GM19043 (cell line): ENCODE measurements around the gene RPL29.

Experiments
- ATAC-seq: cut with Tn5 transposase; IDR thresholded peaks from one replicate; pipeline ENCODE4 v1.9.1; 2021; ENCODE audit warnings: low read depth; ENCODE audit not compliant: unreplicated experiment

The RPL29 gene

DNA sequence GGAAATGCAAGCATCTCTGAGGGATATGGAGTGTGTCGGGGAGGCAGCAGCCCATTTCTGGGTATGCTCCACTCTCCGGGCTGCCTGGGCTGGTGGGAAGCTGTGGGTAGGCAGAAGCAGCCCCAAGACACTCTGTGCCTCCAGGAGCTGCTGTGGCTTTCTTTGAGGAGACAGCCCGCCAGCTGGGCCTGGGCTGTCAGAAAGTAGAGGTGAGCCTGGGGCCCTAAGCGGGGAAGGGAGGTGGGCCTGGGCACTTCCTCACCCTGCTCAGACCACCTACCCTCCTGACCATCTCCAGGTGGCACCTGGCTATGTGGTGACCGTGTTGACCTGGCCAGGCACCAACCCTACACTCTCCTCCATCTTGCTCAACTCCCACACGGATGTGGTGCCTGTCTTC is 10.6 kb downstream of the RPL29 start:
- ATAC-seq: no peak

DNA sequence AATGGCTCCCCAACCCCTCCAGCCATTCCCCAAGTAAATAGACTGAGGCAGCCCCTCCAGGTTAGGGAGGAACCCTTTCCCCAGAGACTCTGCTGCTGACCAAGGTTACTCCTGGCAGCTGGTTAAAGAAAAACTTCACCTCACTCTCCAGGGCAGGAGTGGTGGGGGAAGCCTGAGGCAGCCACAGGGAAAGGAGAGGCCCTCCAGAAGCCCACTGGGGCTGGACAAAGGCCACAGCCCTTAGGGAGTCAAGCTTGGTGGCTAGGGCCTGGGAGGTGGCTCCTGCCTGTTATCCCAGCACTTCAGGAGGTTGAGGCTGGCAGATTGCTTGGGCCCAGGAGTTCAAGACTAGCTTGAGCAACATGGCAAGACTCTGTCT is 11.4 kb downstream of the RPL29 start:
- no peak for ATAC-seq

DNA sequence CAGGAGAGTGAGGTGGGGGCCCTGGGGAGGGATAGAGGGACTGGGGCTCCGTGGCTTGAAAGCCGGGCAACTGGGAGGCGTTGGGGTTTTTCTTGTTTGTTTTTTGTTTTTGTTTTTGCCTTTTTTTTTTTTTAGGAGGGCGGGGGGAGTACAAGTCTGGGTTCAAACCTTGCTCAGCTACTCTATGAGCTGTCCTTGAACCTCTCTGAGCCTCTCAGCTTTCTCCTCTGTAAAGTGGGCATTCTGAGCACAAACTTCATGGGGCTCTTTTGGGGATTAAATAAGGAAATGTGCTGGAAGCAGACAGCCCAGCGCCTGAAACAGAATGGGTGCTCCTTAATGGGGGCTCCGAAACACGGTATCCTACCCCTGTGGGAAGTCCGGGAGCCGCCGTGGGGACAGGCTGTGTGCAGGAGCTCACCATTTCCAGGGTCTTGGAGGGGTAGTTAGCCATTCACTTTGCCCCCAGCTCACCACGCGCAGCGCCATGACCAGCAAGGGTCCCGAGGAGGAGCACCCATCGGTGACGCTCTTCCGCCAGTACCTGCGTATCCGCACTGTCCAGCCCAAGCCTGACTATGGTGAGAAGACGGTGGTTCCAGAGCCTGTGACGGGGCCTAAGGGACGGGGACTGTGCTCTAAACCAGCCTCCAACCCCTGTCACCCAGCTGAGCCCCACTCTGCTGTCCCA is 12.0 kb downstream of the RPL29 start:
- no peak for ATAC-seq

DNA sequence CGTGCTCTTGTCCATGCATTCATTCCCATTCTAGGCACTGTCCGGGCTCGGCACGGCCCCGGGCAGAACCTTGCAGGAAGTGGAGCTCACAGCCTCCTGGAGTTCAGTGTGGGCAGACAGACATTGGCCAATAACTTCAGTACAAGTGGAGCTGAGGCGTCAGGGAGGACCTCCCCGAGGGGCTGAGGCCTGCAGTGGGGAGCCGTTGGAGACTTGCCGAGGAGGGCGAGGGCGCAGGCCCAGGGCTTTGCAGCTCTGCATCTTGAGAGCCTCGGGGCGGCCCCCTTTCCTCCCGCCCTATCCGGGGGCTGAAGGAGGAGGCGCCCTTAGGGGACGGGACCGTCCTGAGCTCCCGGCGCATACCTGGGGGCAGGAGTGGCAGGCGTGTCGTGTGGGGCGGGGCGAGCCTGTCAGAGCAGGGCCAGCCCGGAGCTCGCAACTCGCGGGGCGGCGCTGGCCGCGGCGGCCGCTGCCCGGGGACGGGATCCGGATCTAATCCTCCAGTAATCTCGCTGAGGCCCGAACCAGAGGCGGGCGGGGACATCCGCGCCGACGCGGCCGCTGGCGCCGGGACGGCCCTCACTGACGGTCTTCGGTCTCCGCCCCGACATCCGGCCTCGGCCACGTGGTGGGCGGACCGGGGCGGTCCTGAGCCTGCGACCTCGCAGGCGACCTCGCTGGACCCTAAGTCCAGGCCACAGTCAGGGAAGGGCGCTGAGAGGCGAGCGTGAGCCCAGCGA is 12.7 kb downstream of the RPL29 start, which contains the start of gene ACY1:
Gene ACY1 (plus strand): TSS at position 698 of the 740 bp plus-strand sequence. CDS start 530 bp downstream, outside the sequence.
- ATAC-seq: peak; percentile 70

DNA sequence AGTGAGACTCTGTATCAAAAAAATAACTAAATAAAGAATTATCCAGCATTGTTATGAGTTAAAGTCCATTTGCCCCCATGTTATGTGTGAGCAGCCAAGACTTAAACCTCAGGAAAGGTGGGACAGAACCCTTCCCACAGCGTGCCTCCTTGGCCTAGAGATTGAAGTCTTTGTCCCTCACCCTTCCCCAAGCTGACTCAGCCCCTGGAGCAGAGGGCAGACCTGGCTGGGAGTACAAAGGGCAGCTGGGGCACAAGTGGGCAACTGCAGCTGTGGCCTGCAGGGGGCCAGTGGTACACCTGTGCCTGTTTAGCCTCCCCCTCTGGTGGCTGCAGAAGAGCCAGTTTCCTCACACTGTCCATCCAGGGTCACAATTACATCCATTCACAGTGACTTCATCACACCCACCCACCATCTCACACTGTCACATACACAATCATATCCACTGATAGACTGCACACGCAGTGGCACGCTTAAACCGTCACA is 13.3 kb downstream of the RPL29 start:
- ATAC-seq: peak; percentile 43

DNA sequence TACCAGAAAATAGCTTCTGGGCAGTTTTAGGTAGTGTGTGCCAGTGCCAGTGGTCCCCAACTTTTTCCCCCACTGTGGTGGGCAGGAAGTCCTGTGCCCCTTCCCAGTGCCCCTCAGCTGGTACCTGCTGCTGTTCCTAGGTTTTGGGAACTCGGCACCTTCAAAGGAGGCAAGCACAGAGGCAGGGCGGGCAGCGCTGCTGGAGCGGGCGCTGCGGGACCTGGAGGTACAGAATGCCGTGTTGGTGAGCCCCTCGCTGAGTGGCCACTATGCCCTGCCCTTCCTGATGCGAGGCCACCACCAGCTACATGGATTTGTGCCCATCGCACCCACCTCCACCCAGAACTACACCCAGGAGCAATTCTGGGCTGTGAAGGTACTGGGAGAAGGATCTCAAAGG is 15.4 kb downstream of the RPL29 start:
- ATAC-seq: no peak

DNA sequence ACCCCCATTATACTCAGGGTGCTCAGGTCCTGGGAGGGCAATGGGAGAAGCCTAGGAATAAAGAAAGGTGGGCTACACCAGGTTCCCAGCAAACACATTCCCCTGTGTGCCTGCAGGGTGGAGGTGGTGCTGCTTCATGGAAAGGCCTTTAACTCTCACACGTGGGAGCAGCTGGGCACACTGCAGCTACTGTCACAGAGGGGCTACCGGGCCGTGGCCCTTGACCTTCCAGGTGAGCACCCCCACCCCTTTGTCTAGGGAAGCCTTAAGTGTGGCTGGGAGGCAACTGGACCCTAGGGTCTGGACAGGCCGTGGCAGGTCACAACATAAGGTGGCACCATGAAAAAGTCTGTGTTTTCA is 17.6 kb downstream of the RPL29 start:
- no peak for ATAC-seq

DNA sequence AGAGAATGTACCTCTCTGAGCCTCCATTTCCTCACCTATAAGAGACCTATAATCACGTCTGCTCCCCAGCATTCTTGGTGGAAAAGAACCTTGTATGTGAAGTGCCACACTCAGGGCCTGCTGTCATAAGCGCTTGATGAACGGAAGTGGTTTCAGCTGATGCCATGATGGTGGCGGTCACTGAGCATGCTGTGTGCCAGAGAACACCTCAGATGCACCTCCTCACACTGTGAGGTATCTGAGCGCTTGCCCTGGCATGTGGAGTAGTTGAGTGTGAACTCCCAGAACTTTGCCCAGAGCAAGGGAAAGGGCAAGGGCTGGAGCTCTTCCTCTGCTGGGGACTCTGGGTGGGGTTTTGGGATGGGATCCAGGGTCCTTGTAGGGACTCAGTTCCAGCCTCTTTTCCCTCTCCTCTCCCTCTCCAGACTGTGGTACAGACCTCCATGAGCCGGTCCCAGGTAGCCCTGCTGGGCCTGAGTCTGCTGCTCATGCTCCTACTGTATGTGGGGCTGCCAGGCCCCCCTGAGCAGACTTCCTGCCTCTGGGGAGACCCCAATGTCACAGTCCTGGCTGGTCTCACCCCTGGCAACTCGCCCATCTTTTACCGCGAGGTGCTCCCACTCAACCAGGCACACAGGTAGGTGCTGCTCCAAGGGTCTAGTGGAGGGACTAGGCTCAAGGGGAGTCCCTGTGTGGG is 18.1 kb downstream of the RPL29 start:
- no peak for ATAC-seq

DNA sequence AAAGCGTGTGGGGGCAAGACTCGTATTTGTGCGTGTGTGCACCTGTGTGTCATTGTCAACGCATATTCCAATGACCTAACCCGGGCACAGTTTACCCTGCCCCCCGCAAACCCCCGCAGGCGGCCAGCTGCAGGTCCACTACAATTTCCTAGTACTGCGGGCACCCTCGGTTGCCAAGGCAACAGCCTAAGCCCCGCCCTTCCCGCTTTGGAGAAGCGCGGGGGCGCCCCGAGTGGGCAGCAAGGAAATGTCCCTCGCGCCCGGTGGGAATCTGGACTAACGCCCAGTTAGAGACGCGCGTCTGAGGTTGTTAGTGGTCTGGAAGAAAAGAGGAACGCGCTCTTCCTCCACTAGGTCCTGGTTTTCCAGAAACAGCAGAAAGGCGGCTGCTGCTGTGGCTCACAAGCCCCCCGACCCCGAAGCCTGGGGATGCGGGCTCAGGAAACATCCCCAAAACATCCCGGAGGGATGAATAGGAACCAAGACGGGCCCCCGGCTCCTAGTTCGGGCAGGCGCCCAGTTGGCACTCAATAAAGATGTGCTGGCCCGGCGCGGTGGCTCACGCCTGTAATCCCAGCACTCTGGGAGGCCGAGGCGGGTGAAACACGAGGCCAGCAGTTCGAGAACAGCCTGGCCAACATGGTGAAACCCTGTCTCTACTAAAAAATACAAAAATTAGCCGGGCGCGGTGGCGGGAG is 19.7 kb downstream of the RPL29 start:
- ATAC-seq: no peak

DNA sequence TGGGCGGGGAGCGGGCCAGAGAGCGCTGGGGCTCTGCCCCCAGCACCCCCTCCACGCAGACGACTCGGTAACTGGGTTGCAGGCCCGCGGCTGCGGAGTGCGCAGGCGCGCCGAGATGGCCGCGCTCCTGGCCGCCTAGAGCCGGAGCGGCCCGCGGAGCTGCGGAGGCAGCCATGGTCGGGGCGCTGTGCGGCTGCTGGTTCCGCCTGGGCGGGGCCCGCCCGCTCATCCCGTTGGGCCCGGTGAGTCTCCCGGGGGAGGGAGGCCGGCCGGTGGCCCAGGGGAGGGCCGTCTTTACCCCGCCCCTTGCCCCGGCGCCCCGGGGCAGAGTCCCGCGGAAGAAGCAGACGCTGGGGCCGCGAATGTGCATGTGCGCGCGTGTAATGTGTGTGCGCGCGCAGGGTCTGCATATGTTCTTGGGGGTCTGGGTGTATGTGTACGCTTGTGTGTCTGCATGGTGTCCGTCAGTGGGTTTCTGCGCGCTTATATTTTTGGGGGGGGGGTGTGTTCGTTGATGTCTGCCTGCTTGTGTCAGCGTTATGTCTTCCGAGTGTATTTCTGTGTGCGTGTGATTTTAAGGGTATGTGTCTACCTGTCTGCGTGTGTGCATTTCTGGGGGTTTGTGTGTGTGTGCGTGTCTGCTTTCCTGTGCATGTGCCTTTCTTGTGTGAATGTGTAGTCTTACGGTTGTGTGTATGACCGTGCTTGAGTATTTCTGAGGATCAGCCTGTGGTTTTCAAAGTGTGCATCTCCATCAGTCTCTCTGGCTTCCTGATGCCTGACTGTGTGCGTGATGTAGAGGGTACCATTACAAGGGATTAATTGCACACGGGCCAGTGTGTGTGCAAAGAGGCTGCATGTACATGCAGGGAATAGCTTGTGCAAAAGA is 20.5 kb downstream of the RPL29 start, which contains the start of gene ABHD14A:
Gene ABHD14A (plus strand): TSS at position 102 of the 889 bp plus-strand sequence. CDS start 72 bp downstream, at position 174.
- peak; percentile 48 for ATAC-seq

DNA sequence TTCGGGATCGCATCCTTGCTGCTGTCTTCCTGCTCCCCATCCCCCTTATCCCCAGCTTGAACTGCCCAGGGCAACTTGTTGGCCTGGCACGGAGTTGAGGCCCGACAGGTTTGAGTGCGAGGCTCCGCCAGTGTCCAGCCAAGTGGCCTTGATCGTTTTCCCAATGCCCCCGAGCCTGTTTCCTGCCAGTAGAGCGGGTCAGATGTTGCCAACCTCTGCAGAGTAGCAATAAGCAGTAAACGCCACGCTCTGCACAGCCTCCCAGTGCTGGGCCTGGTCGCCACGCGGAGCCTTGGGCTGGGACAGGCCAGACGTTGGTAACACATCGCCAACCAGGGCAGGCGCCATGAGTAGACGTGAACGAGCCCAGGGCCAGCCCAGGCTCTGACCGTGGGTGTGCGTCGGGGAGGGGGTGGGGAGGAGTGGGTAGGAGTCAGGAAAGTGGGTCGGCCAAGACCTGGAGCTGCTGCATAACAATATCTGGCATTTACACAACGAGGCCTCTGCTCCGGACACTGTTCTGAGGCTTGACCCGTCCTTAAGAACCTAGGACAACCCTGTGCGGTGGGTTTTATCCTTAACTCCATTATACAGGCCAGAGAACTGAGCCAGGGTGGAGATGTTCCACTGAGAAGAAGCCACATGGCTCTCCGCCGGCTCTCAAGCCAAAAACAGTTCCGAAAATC is 21.3 kb downstream of the RPL29 start:
- ATAC-seq: no peak

DNA sequence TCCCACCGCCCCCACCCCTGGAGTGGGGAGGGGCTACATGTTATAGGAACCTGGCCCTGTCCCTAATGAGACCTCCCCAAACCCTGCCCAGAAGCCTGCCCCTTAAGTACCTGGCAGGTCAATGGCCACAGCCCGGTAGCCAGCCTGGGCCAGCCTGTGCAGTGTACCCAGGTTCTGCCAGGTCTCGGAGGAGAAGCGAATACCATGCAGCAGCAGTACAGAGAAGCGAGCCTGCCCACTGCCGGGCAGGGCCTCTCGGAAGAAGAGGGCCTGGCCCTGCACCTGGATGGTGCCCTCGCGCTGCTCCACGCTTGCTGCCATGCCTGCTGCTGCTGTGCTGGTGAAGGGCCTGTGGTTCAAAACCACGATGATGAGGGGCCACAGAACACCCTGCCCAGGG is 24.3 kb downstream of the RPL29 start:
- ATAC-seq: no peak

DNA sequence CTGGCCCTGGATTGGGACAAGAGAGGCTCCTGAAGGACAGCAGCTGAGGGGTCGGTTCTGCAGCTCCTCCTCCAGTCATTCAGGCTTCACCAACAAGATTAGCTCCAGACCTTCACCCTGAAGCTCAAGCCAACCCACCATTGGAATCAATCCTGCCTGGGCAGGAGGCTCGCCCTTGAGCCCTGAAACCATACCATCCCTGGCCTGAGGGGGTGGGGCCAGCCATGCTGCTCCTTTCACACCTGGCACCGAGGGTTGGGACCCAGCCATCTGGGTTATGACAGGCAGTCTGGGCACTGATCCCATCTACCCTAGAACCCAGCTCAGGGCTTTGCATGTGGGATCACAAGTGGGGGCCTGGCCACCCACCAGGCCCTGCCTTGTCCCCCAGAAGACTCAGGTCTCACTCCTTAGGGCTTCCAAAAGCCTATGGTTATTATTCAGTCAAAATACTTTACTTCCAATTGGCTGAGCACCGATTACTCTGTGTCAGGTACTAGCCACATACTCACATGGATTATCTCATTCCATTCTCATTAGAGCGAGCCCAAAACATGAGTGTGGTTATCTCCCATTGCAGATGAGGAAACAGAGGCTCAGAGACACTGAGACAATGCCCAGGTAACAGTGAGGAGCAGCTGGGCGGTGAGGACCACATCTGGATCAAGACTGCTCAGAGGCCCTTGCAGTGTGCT is 24.9 kb downstream of the RPL29 start:
- ATAC-seq: no peak

DNA sequence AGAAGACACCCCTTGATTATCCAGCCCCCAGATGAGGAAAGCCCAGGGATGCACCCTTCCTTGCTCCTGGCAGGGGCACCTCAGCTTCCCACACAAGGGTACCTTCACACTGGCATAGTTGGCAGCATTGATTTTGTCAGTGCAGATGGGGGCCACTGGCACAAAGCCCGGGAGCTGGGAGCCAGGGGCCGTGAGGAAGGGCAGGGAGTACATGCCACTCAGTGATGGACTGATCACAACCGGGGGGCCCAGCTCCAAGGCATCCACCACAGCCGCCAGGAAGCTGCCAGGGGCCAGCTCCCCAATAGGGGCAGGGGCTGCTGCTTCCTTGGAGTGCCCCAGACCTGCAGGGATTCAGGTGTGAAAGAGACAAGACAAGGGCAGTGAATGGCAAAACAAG is 25.9 kb downstream of the RPL29 start:
- no peak for ATAC-seq

DNA sequence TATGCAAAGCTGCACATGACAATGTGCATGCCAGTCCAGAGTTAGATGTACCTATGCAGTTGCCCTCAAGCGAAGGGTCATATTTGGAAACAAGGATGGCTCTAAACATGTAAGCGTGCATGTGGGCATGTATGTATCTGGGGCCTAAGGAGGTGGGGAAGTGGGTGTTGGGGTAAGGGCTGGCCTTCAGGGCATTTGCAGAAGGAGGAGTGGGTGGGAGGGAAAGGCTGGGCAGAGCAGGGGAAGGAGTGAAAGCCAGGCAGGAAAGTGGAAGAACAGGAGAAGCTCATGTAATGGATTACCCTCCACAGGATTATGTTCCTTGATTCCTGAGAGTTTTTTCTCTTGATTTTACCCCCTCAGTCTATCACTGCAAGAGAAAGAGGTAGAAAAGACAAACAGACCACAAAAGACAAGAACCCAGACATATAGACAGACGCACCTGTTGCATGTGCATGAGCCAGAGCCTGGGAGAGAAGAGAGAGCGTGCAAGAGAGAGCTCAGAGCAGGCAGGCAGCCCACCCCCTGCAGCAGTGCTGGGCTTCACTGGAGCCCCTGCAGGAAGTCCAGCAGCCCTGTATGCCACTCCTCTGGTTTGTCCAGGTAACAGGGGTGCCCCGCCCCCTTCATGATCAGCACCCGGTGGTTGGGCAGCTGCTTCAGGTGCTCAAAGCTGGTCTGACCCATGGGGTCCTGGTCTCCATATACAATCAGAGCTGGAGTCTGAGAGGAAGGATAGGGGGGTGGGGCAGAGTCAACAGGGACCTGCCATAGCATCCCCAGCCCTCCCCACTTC is 26.6 kb downstream of the RPL29 start:
- no peak for ATAC-seq

DNA sequence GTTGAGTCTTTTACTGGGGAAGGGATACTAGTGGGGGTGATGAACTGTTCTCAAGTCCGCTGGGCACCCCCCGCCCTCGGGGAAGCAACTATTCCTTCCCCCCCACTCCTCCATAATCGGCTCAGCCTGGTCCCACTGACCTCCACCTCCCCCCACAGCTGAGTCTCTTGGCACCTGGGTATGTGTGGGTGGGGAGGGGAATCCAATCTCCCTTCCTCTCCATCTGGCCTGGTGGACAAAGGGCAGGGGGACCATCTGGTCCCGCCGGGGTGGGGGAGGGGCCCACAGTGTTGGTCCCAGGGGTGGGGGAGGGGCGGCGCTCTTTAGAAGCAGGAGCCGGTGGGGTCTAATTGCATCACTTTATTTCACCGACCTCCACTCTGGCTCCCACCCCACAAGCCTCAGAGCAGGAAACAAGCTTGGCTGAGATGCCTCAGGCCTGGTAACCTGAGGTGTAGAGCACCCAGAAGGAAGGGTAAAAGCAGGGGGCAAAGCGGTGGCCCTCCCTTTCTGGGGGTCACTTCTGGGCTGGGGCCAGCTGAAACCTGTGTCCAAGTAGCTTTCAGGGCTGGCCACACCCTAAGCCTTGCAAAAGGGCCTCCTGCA is 27.4 kb downstream of the RPL29 start:
- ATAC-seq: no peak

DNA sequence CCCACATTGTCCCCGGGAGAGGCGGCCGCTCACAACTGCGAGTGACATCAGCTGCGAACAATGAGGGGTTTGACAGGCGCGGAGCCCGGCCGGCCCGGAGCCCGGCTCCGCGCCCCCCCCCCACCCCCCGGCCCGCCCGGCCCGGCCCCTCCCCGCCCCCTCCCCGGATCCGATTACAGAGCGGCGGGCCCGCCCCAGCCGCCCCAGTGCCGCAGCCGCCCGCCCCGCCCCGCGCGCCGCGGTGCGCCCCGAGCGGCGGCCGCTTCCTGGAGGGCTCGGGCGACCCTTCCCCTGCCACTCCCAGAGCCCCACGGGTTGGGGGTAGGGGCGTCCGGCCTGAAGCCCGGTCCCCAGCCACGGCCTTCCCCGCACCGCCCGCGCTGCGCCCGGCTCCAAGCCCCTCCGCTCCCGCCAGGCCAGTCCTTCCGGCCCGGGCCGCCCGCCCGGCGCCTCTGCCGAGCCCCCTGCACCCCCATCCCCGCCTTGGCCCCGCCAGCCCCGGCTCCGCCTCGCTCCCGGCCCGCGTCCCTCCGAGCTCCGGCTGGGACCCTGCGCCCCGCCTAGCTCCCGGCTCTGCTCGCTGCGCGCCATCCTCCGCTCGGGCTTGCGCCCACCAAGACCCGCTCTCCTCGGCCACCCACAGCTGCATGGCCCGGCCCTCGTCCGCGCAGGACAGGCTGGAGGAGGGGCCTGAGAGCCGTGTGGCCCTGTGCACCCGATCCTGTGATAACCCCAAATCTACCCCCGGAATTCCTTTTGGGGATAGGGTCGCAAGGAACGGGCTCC is 28.1 kb downstream of the RPL29 start, which contains the start of gene PCBP4:
Gene PCBP4 (minus strand): TSS at position 71 of the 786 bp plus-strand sequence. CDS start 6,214 bp downstream, outside the sequence.
- no peak for ATAC-seq
